ENCODE results near the gene LRRC42. TPM values are rescaled to one million over a fixed set of nuclear protein-coding genes. Genes with fewer than 3 reads are reported as not detected.

LRRC42 gene
- total and polyA plus RNA-seq, 4 donors: 9.8 to 14.8 (median 10.9) TPM

- no peak for DNase-seq (ENCODE audit: low spot score)
- TF ChIP-seq RXRA (IDR thresholded peaks at IDR 0.05) (no peak), EGR1 (IDR thresholded peaks at IDR 0.05; ENCODE audit: low read depth in 2 of 2) (no peak)
- TF ChIP-seq, protein P1, sequence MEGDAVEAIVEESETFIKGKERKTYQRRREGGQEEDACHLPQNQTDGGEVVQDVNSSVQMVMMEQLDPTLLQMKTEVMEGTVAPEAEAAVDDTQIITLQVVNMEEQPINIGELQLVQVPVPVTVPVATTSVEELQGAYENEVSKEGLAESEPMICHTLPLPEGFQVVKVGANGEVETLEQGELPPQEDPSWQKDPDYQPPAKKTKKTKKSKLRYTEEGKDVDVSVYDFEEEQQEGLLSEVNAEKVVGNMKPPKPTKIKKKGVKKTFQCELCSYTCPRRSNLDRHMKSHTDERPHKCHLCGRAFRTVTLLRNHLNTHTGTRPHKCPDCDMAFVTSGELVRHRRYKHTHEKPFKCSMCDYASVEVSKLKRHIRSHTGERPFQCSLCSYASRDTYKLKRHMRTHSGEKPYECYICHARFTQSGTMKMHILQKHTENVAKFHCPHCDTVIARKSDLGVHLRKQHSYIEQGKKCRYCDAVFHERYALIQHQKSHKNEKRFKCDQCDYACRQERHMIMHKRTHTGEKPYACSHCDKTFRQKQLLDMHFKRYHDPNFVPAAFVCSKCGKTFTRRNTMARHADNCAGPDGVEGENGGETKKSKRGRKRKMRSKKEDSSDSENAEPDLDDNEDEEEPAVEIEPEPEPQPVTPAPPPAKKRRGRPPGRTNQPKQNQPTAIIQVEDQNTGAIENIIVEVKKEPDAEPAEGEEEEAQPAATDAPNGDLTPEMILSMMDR (IDR thresholded peaks at IDR 0.05; ENCODE audit: low read depth, low read length, missing input control): no peak
- no peaks in the 10 kb centered on the region for H3K27me3 ChIP-seq (ENCODE audit: control insufficient read depth in 4 of 4, insufficient read depth in 4 of 4, low read length in 3 of 4)
- H3K36me3 ChIP-seq (ENCODE audit: control insufficient read depth in 4 of 4, insufficient read depth in 3 of 4, low read depth in 1 of 4, low read length in 3 of 4): no peaks in the 10 kb centered on the region
- no peaks in the 10 kb centered on the region for H3K9me3 ChIP-seq (ENCODE audit: control insufficient read depth in 4 of 4, low read length in 3 of 4)
- whole genome bisulfite sequencing: 94% methylated on average over 4 of the region's 4 CpGs
- no peak overlapping the region for H3K4me3 ChIP-seq (ENCODE audit: low read depth in 1 of 3, low read length in 3 of 3)
- no peak overlapping the region for H3K27ac ChIP-seq (ENCODE audit: low read depth in 1 of 2, low read length in 2 of 2)
- no peak overlapping the region for H3K9ac ChIP-seq (ENCODE audit: low read depth in 1 of 2, low read length in 2 of 2)
- no peaks in the 10 kb centered on the region for H3K4me1 ChIP-seq (ENCODE audit: control insufficient read depth in 4 of 4, insufficient read depth in 4 of 4, low read length in 3 of 4)
These were observed 63.3 kb downstream of the LRRC42 start for GRCh38 chr1:54009406-54009805.

DNA sequence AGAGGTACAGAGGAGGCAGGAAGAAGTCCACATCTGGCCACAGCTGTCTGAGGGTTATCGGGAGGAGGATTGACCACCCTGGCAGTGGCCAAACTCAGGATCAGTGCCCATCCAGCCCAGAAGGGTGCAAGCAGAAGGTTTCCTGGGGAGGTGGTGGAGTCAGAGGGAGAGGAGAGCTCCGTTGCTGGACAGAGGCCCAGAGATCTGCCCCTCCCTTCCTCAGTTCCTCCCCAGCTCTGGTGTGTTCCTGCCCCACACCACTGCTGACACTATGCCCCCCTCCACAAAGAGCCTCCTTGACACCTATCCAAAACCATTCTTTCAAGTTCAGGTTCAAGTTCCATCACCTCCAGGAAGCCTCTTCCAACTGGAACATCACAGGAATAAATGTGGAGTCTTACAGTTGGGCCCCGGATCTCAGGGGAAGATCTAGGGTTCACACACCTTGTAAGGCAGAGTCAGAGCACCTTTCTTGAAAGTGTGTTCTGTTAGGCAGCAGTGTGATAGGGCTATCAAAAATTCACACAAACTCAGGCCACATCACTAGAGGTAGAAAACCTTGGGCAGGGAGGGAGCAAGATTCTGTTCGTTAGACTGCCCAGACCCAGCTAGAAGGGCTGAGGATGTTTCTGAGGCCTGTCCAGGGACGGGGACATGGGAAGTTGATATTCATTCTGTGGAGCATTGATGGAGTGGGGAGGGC is 64.4 kb downstream of the LRRC42 start:
- 84% methylated on average over 5 of the region's 5 CpGs for whole genome bisulfite sequencing
- H3K4me3 ChIP-seq (ENCODE audit: low read depth in 1 of 3, low read length in 3 of 3): no peak overlapping the region
- TF ChIP-seq SP1 (IDR thresholded peaks at IDR 0.05): no peak
- no peak for TF ChIP-seq GABPA (IDR thresholded peaks at IDR 0.05 in 1 of 2, conservative IDR thresholded peaks at IDR 0.05 in 1 of 2)
- TF ChIP-seq, protein P1 (IDR thresholded peaks at IDR 0.05; ENCODE audit: low read depth, low read length, missing input control): no peak
- TF ChIP-seq FOXA2 (IDR thresholded peaks at IDR 0.05): no peak
- no peak for TF ChIP-seq MAX (IDR thresholded peaks at IDR 0.05)
- TF ChIP-seq NR2F2 (IDR thresholded peaks at IDR 0.05): no peak
- TF ChIP-seq, protein P2, sequence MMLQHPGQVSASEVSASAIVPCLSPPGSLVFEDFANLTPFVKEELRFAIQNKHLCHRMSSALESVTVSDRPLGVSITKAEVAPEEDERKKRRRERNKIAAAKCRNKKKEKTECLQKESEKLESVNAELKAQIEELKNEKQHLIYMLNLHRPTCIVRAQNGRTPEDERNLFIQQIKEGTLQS (IDR thresholded peaks at IDR 0.05): no peak
- no peak for TF ChIP-seq RXRA (IDR thresholded peaks at IDR 0.05)
- DNase-seq (ENCODE audit: low spot score): no peak
- H3K36me3 ChIP-seq (ENCODE audit: control insufficient read depth in 4 of 4, insufficient read depth in 3 of 4, low read depth in 1 of 4, low read length in 3 of 4): no peaks in the 10 kb centered on the region
- H3K9ac ChIP-seq (ENCODE audit: low read depth in 1 of 2, low read length in 2 of 2): no peak overlapping the region
- no peaks in the 10 kb centered on the region for H3K27me3 ChIP-seq (ENCODE audit: control insufficient read depth in 4 of 4, insufficient read depth in 4 of 4, low read length in 3 of 4)
- no peaks in the 10 kb centered on the region for H3K4me1 ChIP-seq (ENCODE audit: control insufficient read depth in 4 of 4, insufficient read depth in 4 of 4, low read length in 3 of 4)
- no peak overlapping the region for H3K27ac ChIP-seq (ENCODE audit: low read depth in 1 of 2, low read length in 2 of 2)
- H3K9me3 ChIP-seq (ENCODE audit: control insufficient read depth in 4 of 4, low read length in 3 of 4): no peaks in the 10 kb centered on the region

DNA sequence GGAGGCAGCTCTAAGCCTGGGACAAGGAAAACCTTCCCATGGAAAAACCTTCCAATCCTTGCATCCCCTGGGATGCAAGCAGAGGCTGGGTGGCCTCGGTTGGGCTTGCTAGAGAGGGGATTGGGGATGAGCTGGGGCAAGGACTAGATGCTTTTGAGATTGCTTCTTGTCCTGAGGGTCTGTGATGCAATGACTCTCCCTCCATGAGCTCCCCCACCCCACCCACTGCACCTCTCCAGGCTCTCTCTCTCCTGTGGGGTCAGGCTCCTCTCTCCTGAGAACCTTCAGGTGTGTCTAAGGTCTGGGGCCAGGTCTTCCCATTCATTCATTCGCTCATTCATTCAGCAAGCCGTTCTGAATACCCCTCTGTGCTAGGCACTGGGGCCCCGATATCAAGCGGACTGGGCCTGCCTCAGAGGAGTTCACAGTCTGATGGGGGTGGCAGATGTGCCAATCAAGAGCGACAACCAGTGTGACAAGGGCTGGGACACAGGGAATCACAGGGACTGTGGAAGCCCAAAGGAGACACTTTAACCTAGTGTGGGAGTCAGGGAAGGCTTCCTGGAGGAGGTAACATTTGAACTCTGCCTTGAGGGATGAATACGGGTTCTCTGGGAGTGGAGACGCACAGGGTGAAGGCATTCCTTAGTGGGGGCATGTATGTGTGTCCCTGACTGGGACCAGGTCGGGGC is 65.3 kb downstream of the LRRC42 start:
- Histone ChIP-seq H3K4me1 (ENCODE audit: control insufficient read depth in 4 of 4, insufficient read depth in 4 of 4, low read length in 3 of 4) (peaks cover 0 to 5% (median 1%) of the 10 kb centered on the region in 4 donors), H3K9ac (ENCODE audit: low read depth in 1 of 2, low read length in 2 of 2) (no peak overlapping the region), H3K4me3 (ENCODE audit: low read depth in 1 of 3, low read length in 3 of 3) (no peak overlapping the region), H3K36me3 (ENCODE audit: control insufficient read depth in 4 of 4, insufficient read depth in 3 of 4, low read depth in 1 of 4, low read length in 3 of 4) (no peaks in the 10 kb centered on the region), H3K9me3 (ENCODE audit: control insufficient read depth in 4 of 4, low read length in 3 of 4) (no peaks in the 10 kb centered on the region), H3K27me3 (ENCODE audit: control insufficient read depth in 4 of 4, insufficient read depth in 4 of 4, low read length in 3 of 4) (no peaks in the 10 kb centered on the region), H3K27ac (ENCODE audit: low read depth in 1 of 2, low read length in 2 of 2) (no peak overlapping the region)
- no peak for DNase-seq (ENCODE audit: low spot score)
- 92% methylated on average over 9 of the region's 9 CpGs for WGBS
- TF ChIP-seq NR2F2 (IDR thresholded peaks at IDR 0.05) (no peak), GABPA (IDR thresholded peaks at IDR 0.05 in 1 of 2, conservative IDR thresholded peaks at IDR 0.05 in 1 of 2) (no peak), JUND (IDR thresholded peaks at IDR 0.05) (no peak), EGR1 (IDR thresholded peaks at IDR 0.05; ENCODE audit: low read depth in 2 of 2) (no peak), SP1 (IDR thresholded peaks at IDR 0.05) (no peak), RAD21 (IDR thresholded peaks at IDR 0.05) (no peak), FOXA2 (IDR thresholded peaks at IDR 0.05) (no peak), RXRA (IDR thresholded peaks at IDR 0.05) (no peak), HNF4A (conservative IDR thresholded peaks at IDR 0.05) (no peak)
- TF ChIP-seq, protein P1 (IDR thresholded peaks at IDR 0.05; ENCODE audit: low read depth, low read length, missing input control): no peak
- TF ChIP-seq, protein P2 (IDR thresholded peaks at IDR 0.05): no peak
